ENCODE data around the gene RAMP3. TPM values are rescaled to one million over a fixed set of nuclear protein-coding genes. Genes with fewer than 3 reads are reported as not detected.

Gene RAMP3
- total RNA-seq, 1 experiment from 2014 or later, result not detected

- DNase-seq (ENCODE audit: extremely low read depth, low read depth), result no peak
These were observed 59.1 kb downstream of the RAMP3 start for GRCh38 chr7:45216622-45217165.

DNA sequence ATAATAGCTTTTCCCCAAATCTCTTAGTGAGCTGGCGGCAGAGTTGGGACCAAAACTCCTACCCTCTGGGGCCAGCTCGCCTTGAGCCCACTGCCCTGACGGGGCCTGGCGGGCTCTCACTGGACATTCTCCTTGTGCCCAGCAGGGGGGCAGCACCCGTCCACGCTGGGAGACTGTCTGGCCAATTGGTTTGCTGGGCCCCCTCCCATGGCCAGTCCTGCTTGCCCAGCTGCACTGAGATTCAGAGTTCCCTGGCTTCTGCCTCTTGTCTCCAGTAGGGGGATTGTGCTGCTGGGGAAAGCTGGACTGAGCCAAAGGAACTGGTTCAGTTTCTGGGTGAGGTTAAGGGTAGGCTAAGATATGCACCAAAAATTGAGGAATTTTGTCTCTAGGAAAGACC, 59.8 kb downstream of the RAMP3 start:
- DNase-seq (ENCODE audit: extremely low read depth, low read depth), result peak; percentile 22

DNA sequence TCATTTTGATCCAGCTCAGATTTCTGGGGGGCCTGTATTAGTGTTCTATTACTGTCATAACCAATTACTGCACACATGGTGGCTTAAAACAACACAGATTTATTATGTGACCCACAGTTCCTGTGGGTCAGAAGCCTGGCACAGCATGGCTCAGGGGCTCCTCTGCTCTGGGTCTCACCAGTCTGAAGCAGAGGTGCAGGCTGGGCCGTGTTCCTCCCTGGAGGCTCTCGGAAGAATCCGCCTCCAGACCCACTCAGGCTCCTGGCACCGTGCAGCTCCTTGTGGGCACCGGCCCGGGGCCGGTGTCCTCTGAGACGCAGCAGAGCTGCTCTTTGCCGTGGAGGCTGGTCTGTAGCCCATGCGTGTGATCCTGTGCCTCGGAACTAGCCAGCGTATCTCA, 61.5 kb downstream of the RAMP3 start:
- no peak for DNase-seq (ENCODE audit: extremely low read depth, low read depth)

DNA sequence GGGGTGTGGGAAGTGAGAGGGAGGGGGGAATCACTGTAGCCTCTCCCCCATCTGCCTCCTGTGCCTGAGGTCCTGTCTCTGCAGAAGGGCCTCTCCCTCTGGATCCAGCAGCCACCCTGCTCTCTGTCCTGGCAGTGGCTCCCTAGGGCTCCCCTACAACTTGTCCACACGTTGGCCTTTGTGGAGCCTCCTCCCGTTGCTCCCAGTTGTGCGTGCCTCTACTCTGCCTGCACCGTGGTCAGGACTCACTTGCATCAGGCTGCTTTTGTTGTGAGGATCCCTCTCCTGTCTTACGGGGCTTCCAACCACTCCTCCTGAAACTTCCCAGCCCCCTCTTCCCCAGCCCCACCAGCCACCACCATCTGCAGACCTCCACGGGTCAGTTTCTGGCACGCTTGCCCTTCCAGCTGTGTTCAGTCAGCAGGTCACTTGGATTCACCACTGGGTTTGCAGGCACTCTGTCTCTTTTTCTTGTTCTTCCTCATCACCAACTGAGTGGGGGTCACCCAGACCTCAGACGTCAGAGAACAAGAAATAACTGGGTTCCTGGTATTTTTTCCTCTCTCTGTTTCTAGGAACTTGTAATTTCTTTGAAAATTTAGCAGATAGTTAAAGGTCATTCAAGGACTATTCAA, 62.3 kb downstream of the RAMP3 start:
- DNase-seq (ENCODE audit: extremely low read depth, low read depth), result no peak

GRCh38 chr7:45220846-45221618, 63.4 kb downstream of the RAMP3 start:
- no peak for DNase-seq (ENCODE audit: extremely low read depth, low read depth)

- DNase-seq (ENCODE audit: extremely low read depth, low read depth), result no peak
These were observed 64.5 kb downstream of the RAMP3 start for GRCh38 chr7:45221896-45222604.

DNA sequence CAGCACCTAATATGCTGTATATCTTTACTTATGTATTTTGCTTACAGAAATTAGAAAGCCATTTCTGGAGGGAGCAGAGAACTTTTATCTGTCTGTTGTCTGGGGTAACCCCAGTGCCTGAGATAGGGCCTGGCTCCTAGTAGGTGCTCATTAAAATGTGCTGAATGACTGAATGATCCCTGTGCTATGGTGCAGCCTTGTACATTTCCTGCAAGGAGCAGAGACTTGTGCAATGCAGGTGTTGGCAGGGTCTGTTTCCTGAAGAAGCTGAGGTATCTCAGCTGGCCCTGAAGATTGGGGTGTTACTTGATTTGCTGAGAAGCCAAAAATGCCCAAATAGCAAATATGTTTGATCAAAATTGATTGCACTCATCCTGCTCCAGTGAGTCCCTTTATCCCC, 65.5 kb downstream of the RAMP3 start:
- no peak for DNase-seq (ENCODE audit: extremely low read depth, low read depth)

GRCh38 chr7:45223728-45224630, 66.4 kb downstream of the RAMP3 start:
- DNase-seq (ENCODE audit: extremely low read depth, low read depth), result no peak

DNA sequence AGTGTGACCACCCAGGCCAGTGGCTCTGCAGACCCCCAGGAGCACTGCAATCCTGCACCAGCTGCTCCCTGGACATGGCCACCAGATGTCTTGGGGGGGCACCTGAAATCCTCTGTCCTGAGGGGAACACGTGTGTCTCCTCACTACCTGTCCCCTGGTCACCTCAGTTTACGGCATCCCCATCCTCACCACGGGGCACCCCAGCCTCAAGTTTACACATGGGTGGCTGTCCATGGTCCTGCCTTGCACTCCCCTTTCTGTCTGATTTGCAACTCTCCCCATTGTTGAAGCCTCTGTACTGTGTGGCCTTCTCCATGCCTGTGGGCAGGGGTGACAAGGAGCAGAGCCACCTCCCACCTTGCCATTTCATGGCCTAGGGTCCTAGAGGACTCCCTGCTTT, 67.2 kb downstream of the RAMP3 start:
- DNase-seq (ENCODE audit: extremely low read depth, low read depth), result no peak

DNA sequence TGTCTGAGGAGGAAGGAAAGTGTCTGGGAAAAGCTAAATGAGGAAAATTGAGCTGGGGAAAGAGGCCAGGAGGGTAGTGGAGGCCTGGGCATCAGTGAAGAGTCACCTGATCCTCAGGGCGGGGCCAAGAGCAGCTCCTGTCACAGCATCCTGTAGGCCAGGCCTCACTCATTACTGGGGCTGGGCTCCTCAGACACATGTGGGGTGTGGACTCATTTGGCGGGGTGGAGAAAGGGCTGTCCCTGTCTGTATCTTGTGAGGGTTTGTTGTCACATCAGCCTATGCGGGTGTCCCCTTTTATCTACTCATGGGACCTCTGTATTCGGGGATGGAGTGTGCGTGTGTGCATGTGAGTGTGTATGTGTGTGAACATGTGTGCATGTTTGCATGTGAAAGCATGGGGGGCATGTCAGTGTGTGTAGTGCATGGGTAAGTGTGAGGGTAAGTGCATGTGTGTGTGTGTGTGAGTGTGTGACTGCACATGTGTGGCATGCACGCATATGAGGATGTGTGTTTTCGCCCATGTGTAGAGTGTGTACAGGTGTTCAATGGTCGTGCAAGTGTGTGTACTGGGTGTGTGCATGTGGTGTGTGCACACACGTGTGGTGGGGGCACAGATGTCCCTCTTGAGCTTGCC, 67.8 kb downstream of the RAMP3 start:
- no peak for DNase-seq (ENCODE audit: extremely low read depth, low read depth)

GRCh38 chr7:45225948-45226335, 68.4 kb downstream of the RAMP3 start:
- no peak for DNase-seq (ENCODE audit: extremely low read depth, low read depth)

DNA sequence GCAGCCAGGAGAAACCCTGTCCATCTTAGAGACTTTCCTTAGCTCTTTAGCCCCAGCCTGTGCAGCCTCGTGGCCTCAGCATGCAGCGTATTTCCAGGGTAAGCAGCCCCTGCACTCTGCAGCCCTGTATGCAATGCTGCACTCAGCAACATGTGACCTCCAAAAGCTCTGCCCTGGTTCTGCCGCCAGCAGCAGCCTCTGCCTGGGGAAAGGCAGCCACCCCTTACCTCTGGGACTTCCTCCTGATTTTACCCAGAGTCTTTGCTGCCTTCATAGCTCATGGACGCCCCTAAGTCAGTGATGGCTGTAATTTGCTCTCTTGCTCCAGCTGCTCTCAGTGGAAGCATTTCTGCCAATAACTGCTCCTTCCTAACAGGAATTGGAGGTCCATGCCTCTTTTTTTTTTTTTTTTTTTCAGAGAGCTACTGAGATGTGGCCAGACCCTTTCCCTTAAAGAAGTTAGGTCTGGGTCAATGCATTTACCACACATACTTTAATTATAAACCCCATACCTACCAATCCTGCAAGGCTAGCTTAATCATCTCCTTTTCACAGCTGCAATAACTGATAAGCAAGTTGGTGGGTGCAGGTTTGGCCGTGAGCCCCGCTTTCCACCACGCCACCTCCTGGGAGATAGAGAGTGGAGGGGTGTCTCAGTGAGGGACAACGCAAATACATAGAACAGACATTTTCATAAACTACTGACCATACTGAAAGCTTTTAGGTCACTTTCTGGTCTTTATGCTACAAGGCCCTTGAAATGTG, 71.7 kb downstream of the RAMP3 start:
- DNase-seq (ENCODE audit: extremely low read depth, low read depth), result no peak

GRCh38 chr7:45230083-45230482, 72.5 kb downstream of the RAMP3 start:
- no peak for DNase-seq (ENCODE audit: extremely low read depth, low read depth)

DNA sequence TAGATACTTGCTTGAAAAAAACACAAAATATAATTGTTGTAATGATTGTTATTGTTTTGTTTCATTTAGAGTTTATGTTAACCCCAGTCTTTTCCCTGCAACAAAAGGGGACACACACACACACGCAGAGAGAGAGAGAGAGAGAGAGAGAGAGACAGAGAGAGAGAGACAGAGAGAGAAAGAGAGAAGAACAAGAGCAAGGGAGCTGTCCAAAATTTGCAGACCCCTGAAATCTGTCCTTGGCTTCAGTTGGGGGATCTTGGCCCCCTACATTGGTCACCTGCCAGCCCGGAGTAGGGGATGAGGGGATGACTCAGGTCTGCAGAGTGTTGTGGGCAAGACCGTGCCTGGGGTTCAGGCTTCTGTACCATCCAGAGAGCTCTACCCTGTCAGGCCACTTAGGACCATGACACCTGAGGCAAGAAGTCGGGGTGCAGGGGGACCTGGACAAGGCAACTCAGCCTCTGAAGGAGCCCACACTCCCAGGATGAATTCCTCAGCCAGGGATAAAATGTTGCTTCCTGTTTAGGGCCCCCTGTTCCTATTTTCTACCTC, 73.1 kb downstream of the RAMP3 start:
- DNase-seq (ENCODE audit: extremely low read depth, low read depth), result no peak

- DNase-seq (ENCODE audit: extremely low read depth, low read depth), result no peak
These were observed 75.7 kb downstream of the RAMP3 start for GRCh38 chr7:45233249-45233775.
